SK-N-SH (cell line): Measurements from ENCODE around the gene TBC1D1.

Source experiments
- CTCF ChIP-seq: fragments of 200-600 bp; sonication (generic); IDR thresholded peaks from 2 replicates; pipeline ENCODE4 v1.6.1; 2017; ENCODE audit warnings: antibody characterized with exemption, mild to moderate bottlenecking, moderate library complexity
- EP300 ChIP-seq, 2 experiments: IDR thresholded peaks; 2 replicates each; pipeline versions ENCODE4 v1.4.0 to v1.6.1; 2012; ENCODE audit warnings: borderline replicate concordance in 1 of 2, low read depth in 1 of 2, low read length in 1 of 2
- EZH2phosphoT487 ChIP-seq: fragments of 200-600 bp; sonication (generic); IDR thresholded peaks from 2 replicates; pipeline ENCODE4 v1.6.1; 2017; ENCODE audit warnings: low read depth, mixed run types, mild to moderate bottlenecking, antibody characterized with exemption, moderate library complexity, borderline replicate concordance
- FOXJ3 ChIP-seq: sonication (generic); formaldehyde crosslinking; IDR thresholded peaks from 2 replicates; pipeline ENCODE4 v1.5.1; 2020; ENCODE audit warnings: mild to moderate bottlenecking, missing genetic modification reagents
- FOXM1 ChIP-seq: IDR thresholded peaks from 2 replicates; pipeline ENCODE4 v1.4.0; 2012; ENCODE audit warnings: low read depth, mild to moderate bottlenecking
- GABPA ChIP-seq: IDR thresholded peaks from 2 replicates; pipeline ENCODE4 v1.4.0; 2012; ENCODE audit warnings: low read depth, mild to moderate bottlenecking
- MAX ChIP-seq: IDR thresholded peaks from 2 replicates; pipeline ENCODE4 v1.4.0; 2012; ENCODE audit warnings: low read depth
- NRF1 ChIP-seq: IDR thresholded peaks from 2 replicates; pipeline ENCODE4 v1.6.1; 2012; ENCODE audit warnings: low read depth, mild to moderate bottlenecking, low read length
- POLR2AphosphoS5 ChIP-seq: IDR thresholded peaks from 2 replicates; pipeline ENCODE4 v1.6.1; 2012; ENCODE audit warnings: low read depth, low read length
- RFX5 ChIP-seq: IDR thresholded peaks from 2 replicates; pipeline ENCODE4 v1.6.1; 2012; ENCODE audit warnings: mild to moderate bottlenecking, improper control_type of control experiment, low read length
- RXRA ChIP-seq: IDR thresholded peaks from 2 replicates; pipeline ENCODE4 v1.4.0; 2012; ENCODE audit warnings: low read depth, mild to moderate bottlenecking, borderline replicate concordance
- TCF12 ChIP-seq: IDR thresholded peaks from 2 replicates; pipeline ENCODE4 v1.4.0; 2012
- TEAD4 ChIP-seq: IDR thresholded peaks from 2 replicates; pipeline ENCODE4 v1.4.0; 2012; ENCODE audit warnings: mild to moderate bottlenecking, borderline replicate concordance; ENCODE audit not compliant: insufficient read depth

GRCh38 chr4:38120772-38121171, 229.9 kb downstream of the TBC1D1 start:
- no peak for TF ChIP-seq FOXJ3
- no peak for TF ChIP-seq POLR2AphosphoS5
- no peak for TF ChIP-seq TEAD4
- TF ChIP-seq CTCF: no peak
- no peak for TF ChIP-seq GABPA
- no peak for TF ChIP-seq RXRA
- no peak for TF ChIP-seq EP300 (IDR thresholded peaks at IDR 0.05; ENCODE audit: borderline replicate concordance in 1 of 2, low read depth in 1 of 2, low read length in 1 of 2)
- TF ChIP-seq RFX5: no peak
- no peak for TF ChIP-seq NRF1
- TF ChIP-seq MAX: no peak
- no peak for TF ChIP-seq TCF12
- no peak for TF ChIP-seq EZH2phosphoT487
- no peak for TF ChIP-seq FOXM1
